Mesendoderm (in vitro differentiated cells): Measurements from ENCODE around the gene GTF3C1.

Experiments
- DNase-seq: peaks from one replicate; pipeline ENCODE4 v3.0.0; 2013
- H2AK5ac ChIP-seq: 2 replicates; pipeline ENCODE4 v1.6.1; 2013; ENCODE audit warnings: low read length, inconsistent platforms
- H2BK120ac ChIP-seq: 2 replicates; pipeline ENCODE4 v1.6.1; 2013; ENCODE audit warnings: low read depth, mild to moderate bottlenecking, low read length, moderate library complexity, mixed read lengths
- H2BK15ac ChIP-seq: replicated peaks from 2 replicates; pipeline ENCODE4 v1.6.1; 2013; ENCODE audit warnings: low read depth, mild to moderate bottlenecking, moderate library complexity
- H2BK5ac ChIP-seq: 2 replicates; pipeline ENCODE4 v1.6.1; 2013; ENCODE audit warnings: low read length, inconsistent platforms
- H3K18ac ChIP-seq: 2 replicates; pipeline ENCODE4 v1.6.1; 2013; ENCODE audit warnings: mild to moderate bottlenecking, low read length, mixed read lengths
- H3K23ac ChIP-seq: one replicate; pipeline ENCODE4 v1.6.1; 2013; ENCODE audit warnings: low read length
- H3K27ac ChIP-seq: 2 replicates; pipeline ENCODE4 v1.5.1; 2013; ENCODE audit warnings: low read depth, mild to moderate bottlenecking, inconsistent platforms, low read length, moderate library complexity
- H3K27me3 ChIP-seq: 2 replicates; pipeline ENCODE4 v1.6.1; 2013; ENCODE audit warnings: low read length, control low read depth, mild to moderate bottlenecking, inconsistent platforms; ENCODE audit not compliant: insufficient read depth, poor library complexity
- H3K36me3 ChIP-seq: 2 replicates; pipeline ENCODE4 v1.6.1; 2013; ENCODE audit warnings: low read length, inconsistent platforms; ENCODE audit not compliant: control insufficient read depth, insufficient read depth
- H3K4ac ChIP-seq: one replicate; pipeline ENCODE4 v1.6.1; 2013; ENCODE audit warnings: low read depth, mild to moderate bottlenecking, low read length, moderate library complexity
- H3K4me1 ChIP-seq: 2 replicates; pipeline ENCODE4 v1.6.1; 2013; ENCODE audit warnings: low read depth, low read length, inconsistent platforms; ENCODE audit not compliant: control insufficient read depth
- H3K4me2 ChIP-seq: 2 replicates; pipeline ENCODE4 v1.6.1; 2013; ENCODE audit warnings: low read length
- H3K4me3 ChIP-seq: 2 replicates; pipeline ENCODE4 v1.5.1; 2013; ENCODE audit warnings: mild to moderate bottlenecking, low read length
- H3K56ac ChIP-seq: one replicate; pipeline ENCODE4 v1.6.1; 2013; ENCODE audit warnings: low read length
- H3K79me1 ChIP-seq: 2 replicates; pipeline ENCODE4 v1.6.1; 2013; ENCODE audit warnings: low read length, inconsistent platforms
- H3K79me2 ChIP-seq: 2 replicates; pipeline ENCODE4 v1.6.1; 2013; ENCODE audit warnings: mild to moderate bottlenecking, low read length; ENCODE audit not compliant: control insufficient read depth, insufficient read depth
- H3K9ac ChIP-seq: 2 replicates; pipeline ENCODE4 v1.6.1; 2013; ENCODE audit warnings: low read length, inconsistent platforms
- H4K5ac ChIP-seq: one replicate; pipeline ENCODE4 v1.6.1; 2013; ENCODE audit warnings: low read length
- H4K8ac ChIP-seq: one replicate; pipeline ENCODE4 v1.6.1; 2013; ENCODE audit warnings: low read depth, mild to moderate bottlenecking, control low read depth, low read length, moderate library complexity
- WGBS: extraction: QIAGEN DNeasy Blood & Tissue Kit; methylation state at CpG from one replicate; pipeline ENCODE4 v1.1.7; 2013; ENCODE audit warnings: low lambda C conversion rate, missing lambda C conversion rate; ENCODE audit not compliant: insufficient coverage; ENCODE audit errors: extremely low coverage; 5-methylcytosine and 5-hydroxymethylcytosine counted together

GTF3C1 gene

GRCh38 chr16:27462846-27463682, 86.6 kb downstream of the GTF3C1 start:
- no peak overlapping the region for H2BK15ac ChIP-seq
- WGBS: no CpG with 5 or more reads among the region's 24 CpGs

GRCh38 chr16:27462200-27462845, 87.4 kb downstream of the GTF3C1 start:
- Histone ChIP-seq H3K56ac (no peak overlapping the region), H3K4me3 (no peak overlapping the region), H3K27ac (no peak overlapping the region), H3K27me3 (no peaks in the 10 kb centered on the region), H3K79me2 (no peaks in the 10 kb centered on the region), H3K36me3 (peaks cover 18% of the 10 kb centered on the region), H2AK5ac (no peak overlapping the region), H3K9ac (no peak overlapping the region), H2BK120ac (no peak overlapping the region), H3K18ac (no peak overlapping the region), H3K79me1 (no peaks in the 10 kb centered on the region), H4K5ac (no peak overlapping the region), H3K4me2 (no peak overlapping the region), H4K8ac (no peak overlapping the region), H3K4ac (no peak overlapping the region), H3K23ac (no peak overlapping the region), H2BK5ac (no peak overlapping the region), H2BK15ac (no peak overlapping the region), H3K4me1 (no peaks in the 10 kb centered on the region)
- DNase-seq: no peak
- no CpG with 5 or more reads among the region's 18 CpGs for WGBS

More at GRCh38 chr16:27462846-27463682, 86.6 kb downstream of the GTF3C1 start:
- Histone ChIP-seq H3K9ac (no peak overlapping the region), H3K4ac (no peak overlapping the region), H2AK5ac (no peak overlapping the region), H3K23ac (no peak overlapping the region), H3K27ac (no peak overlapping the region), H3K27me3 (no peaks in the 10 kb centered on the region), H4K5ac (no peak overlapping the region), H3K36me3 (peaks cover 20% of the 10 kb centered on the region), H4K8ac (no peak overlapping the region), H2BK5ac (no peak overlapping the region), H3K79me2 (no peaks in the 10 kb centered on the region), H2BK120ac (no peak overlapping the region), H3K4me1 (no peaks in the 10 kb centered on the region), H3K4me2 (no peak overlapping the region), H3K18ac (no peak overlapping the region), H3K4me3 (no peak overlapping the region), H3K56ac (no peak overlapping the region), H3K79me1 (no peaks in the 10 kb centered on the region)
- DNase-seq: no peak

GRCh38 chr16:27461483-27462171, 88.1 kb downstream of the GTF3C1 start:
- H3K4me3 ChIP-seq: no peak overlapping the region
- H3K4me1 ChIP-seq: no peaks in the 10 kb centered on the region
- H3K27me3 ChIP-seq: no peaks in the 10 kb centered on the region
- no peak overlapping the region for H2AK5ac ChIP-seq
- no peak overlapping the region for H3K56ac ChIP-seq
- no CpG with 5 or more reads among the region's 16 CpGs for WGBS
- H2BK120ac ChIP-seq: no peak overlapping the region
- H3K9ac ChIP-seq: no peak overlapping the region
- no peak overlapping the region for H3K27ac ChIP-seq
- no peaks in the 10 kb centered on the region for H3K79me2 ChIP-seq
- H3K36me3 ChIP-seq: peaks cover 14% of the 10 kb centered on the region
- no peak overlapping the region for H2BK5ac ChIP-seq
- H3K23ac ChIP-seq: no peak overlapping the region
- H4K5ac ChIP-seq: no peak overlapping the region
- DNase-seq: no peak
- H2BK15ac ChIP-seq: no peak overlapping the region
- no peak overlapping the region for H3K4ac ChIP-seq
- H3K4me2 ChIP-seq: no peak overlapping the region
- H4K8ac ChIP-seq: no peak overlapping the region
- no peaks in the 10 kb centered on the region for H3K79me1 ChIP-seq
- H3K18ac ChIP-seq: no peak overlapping the region

- Histone ChIP-seq H3K27ac (no peak overlapping the region), H2BK120ac (no peak overlapping the region), H4K5ac (no peak overlapping the region), H3K36me3 (peaks cover 12% of the 10 kb centered on the region), H3K4me3 (no peak overlapping the region), H3K56ac (no peak overlapping the region), H3K9ac (no peak overlapping the region), H3K27me3 (no peaks in the 10 kb centered on the region), H2BK5ac (no peak overlapping the region), H3K79me1 (no peaks in the 10 kb centered on the region), H2BK15ac (no peak overlapping the region), H3K4me2 (no peak overlapping the region), H3K23ac (no peak overlapping the region), H4K8ac (no peak overlapping the region), H2AK5ac (no peak overlapping the region), H3K4ac (no peak overlapping the region), H3K18ac (no peak overlapping the region), H3K4me1 (no peaks in the 10 kb centered on the region), H3K79me2 (no peaks in the 10 kb centered on the region)
- no peak for DNase-seq
- no CpG with 5 or more reads among the region's 20 CpGs for WGBS
Measured at GRCh38 chr16:27460663-27461482, 88.8 kb downstream of the GTF3C1 start.

- no CpG with 5 or more reads among the region's 4 CpGs for WGBS
- Histone ChIP-seq H3K9ac (no peak overlapping the region), H3K23ac (no peak overlapping the region), H3K4ac (no peak overlapping the region), H3K36me3 (peaks cover 11% of the 10 kb centered on the region), H3K4me2 (no peak overlapping the region), H3K27ac (no peak overlapping the region), H2BK15ac (no peak overlapping the region), H3K79me2 (no peaks in the 10 kb centered on the region), H4K8ac (no peak overlapping the region), H3K4me3 (no peak overlapping the region), H2BK120ac (no peak overlapping the region), H4K5ac (no peak overlapping the region), H3K56ac (no peak overlapping the region), H2AK5ac (no peak overlapping the region), H3K79me1 (no peaks in the 10 kb centered on the region), H3K27me3 (no peaks in the 10 kb centered on the region), H3K18ac (no peak overlapping the region), H3K4me1 (no peaks in the 10 kb centered on the region), H2BK5ac (no peak overlapping the region)
- no peak for DNase-seq
Measured at GRCh38 chr16:27460213-27460612, 89.5 kb downstream of the GTF3C1 start.
